GM23338 (cell line): ENCODE data around the gene DYNC2H1. TPM values are rescaled to one million over a fixed set of nuclear protein-coding genes. Genes with fewer than 3 reads are reported as not detected.

ENCODE experiments used
- ATAC-seq: fragments of 200-7000 bp; cut with Tn5 transposase; 3 replicates; pipeline ENCODE4 v1.9.1; 2020
- DNase-seq: peaks from one replicate; pipeline ENCODE4 v3.0.0-alpha.2; 2015; ENCODE audit warnings: low spot score
- H2AFZ ChIP-seq: fragments of 200-600 bp; sonication (generic); 2 replicates; pipeline ENCODE4 v1.8.0; 2016; ENCODE audit warnings: antibody characterized with exemption, mild to moderate bottlenecking, moderate library complexity
- H3F3A ChIP-seq: fragments of 200-600 bp; sonication (generic); replicated peaks from 2 replicates; pipeline ENCODE4 v1.8.0; 2017; ENCODE audit warnings: antibody characterized with exemption, mixed run types, low read depth
- H3K27ac ChIP-seq: fragments of 200-600 bp; sonication (generic); 2 replicates; pipeline ENCODE4 v1.6.1; 2016; ENCODE audit warnings: low read depth
- H3K27me3 ChIP-seq: fragments of 200-600 bp; sonication (generic); 2 replicates; pipeline ENCODE4 v1.8.0; 2016; ENCODE audit warnings: mild to moderate bottlenecking, mixed run types, moderate library complexity; ENCODE audit not compliant: insufficient read depth
- H3K36me3 ChIP-seq: fragments of 200-600 bp; sonication (generic); 2 replicates; pipeline ENCODE4 v1.8.0; 2016; ENCODE audit warnings: mild to moderate bottlenecking; ENCODE audit not compliant: insufficient read depth
- H3K4me1 ChIP-seq: fragments of 200-600 bp; sonication (generic); 2 replicates; pipeline ENCODE4 v1.8.0; 2016; ENCODE audit warnings: mild to moderate bottlenecking, moderate library complexity; ENCODE audit not compliant: insufficient read depth
- H3K4me2 ChIP-seq: fragments of 200-600 bp; sonication (generic); 2 replicates; pipeline ENCODE4 v1.7.1; 2017; ENCODE audit warnings: mixed run types
- H3K4me3 ChIP-seq: fragments of 200-600 bp; sonication (generic); 2 replicates; pipeline ENCODE4 v1.6.1; 2016; ENCODE audit warnings: mixed run types
- H3K79me2 ChIP-seq: fragments of 200-600 bp; sonication (generic); replicated peaks from 2 replicates; pipeline ENCODE4 v1.8.0; 2017; ENCODE audit warnings: mild to moderate bottlenecking; ENCODE audit not compliant: insufficient read depth
- H3K9me2 ChIP-seq: fragments of 200-600 bp; sonication (generic); 2 replicates; pipeline ENCODE4 v1.8.0; 2017; ENCODE audit not compliant: insufficient read depth
- H4K20me1 ChIP-seq: fragments of 200-600 bp; sonication (generic); replicated peaks from 2 replicates; pipeline ENCODE4 v1.8.0; 2017; ENCODE audit warnings: mild to moderate bottlenecking; ENCODE audit not compliant: insufficient read depth
- H3K27ac Mint-ChIP-seq: 2 replicates; pipeline ENCODE4 v1.8.0; 2020; ENCODE audit warnings: inconsistent platforms, mild to moderate bottlenecking, moderate library complexity, mixed read lengths
- H3K27me3 Mint-ChIP-seq: 3 replicates; pipeline ENCODE4 v1.8.0; 2022; ENCODE audit warnings: low read depth, mild to moderate bottlenecking, moderate library complexity, mixed read lengths, inconsistent platforms; ENCODE audit not compliant: insufficient read depth, poor library complexity
- H3K36me3 Mint-ChIP-seq: 3 replicates; pipeline ENCODE4 v1.8.0; 2021; ENCODE audit warnings: low read depth, mild to moderate bottlenecking, inconsistent platforms, moderate library complexity, mixed read lengths
- H3K4me1 Mint-ChIP-seq: 3 replicates; pipeline ENCODE4 v1.8.0; 2020; ENCODE audit warnings: mild to moderate bottlenecking, inconsistent platforms, mixed read lengths
- H3K4me3 Mint-ChIP-seq: 3 replicates; pipeline ENCODE4 v1.8.0; 2021; ENCODE audit warnings: moderate library complexity, mild to moderate bottlenecking, inconsistent platforms, mixed read lengths
- H3K9me3 Mint-ChIP-seq: 3 replicates; pipeline ENCODE4 v1.8.0; 2020; ENCODE audit warnings: moderate library complexity, mild to moderate bottlenecking, inconsistent platforms, mixed read lengths
- CREB1 ChIP-seq: fragments of 250-450 bp; sonication (Bioruptor Pico); IDR thresholded peaks from 2 replicates; pipeline ENCODE4 v1.5.0; 2020; ENCODE audit warnings: low read depth, mild to moderate bottlenecking, moderate library complexity
- CTCF ChIP-seq, 2 experiments: fragments of 200-600 bp in 1 of 2; sonication (generic) in 1 of 2; conservative IDR thresholded peaks; 2 replicates each; pipeline versions ENCODE4 v1.5.1 to v1.6.1; 2016 to 2017; ENCODE audit warnings: antibody characterized with exemption in 2 of 2, low read depth in 2 of 2, mild to moderate bottlenecking in 2 of 2, moderate library complexity in 1 of 2
- ETS1 ChIP-seq: IDR thresholded peaks from 2 replicates; pipeline ENCODE4 v1.6.1; 2016; ENCODE audit warnings: antibody characterized with exemption
- EZH2 ChIP-seq: fragments of 200-600 bp; sonication (generic); IDR thresholded peaks from one replicate; pipeline ENCODE4 v1.8.0; 2017; ENCODE audit warnings: antibody characterized with exemption, mild to moderate bottlenecking, low read depth; ENCODE audit not compliant: unreplicated experiment
- EZH2phosphoT487 ChIP-seq: fragments of 200-600 bp; sonication (generic); IDR thresholded peaks from one replicate; pipeline ENCODE4 v1.8.1; 2018; ENCODE audit warnings: antibody characterized with exemption; ENCODE audit not compliant: unreplicated experiment
- JUNB ChIP-seq: IDR thresholded peaks from one replicate; pipeline ENCODE4 v1.6.1; 2016; ENCODE audit warnings: antibody characterized with exemption; ENCODE audit not compliant: unreplicated experiment
- NANOG ChIP-seq: IDR thresholded peaks from 2 replicates; pipeline ENCODE4 v1.6.1; 2016; ENCODE audit warnings: antibody characterized with exemption, borderline replicate concordance
- POLR2AphosphoS5 ChIP-seq: IDR thresholded peaks from 2 replicates; pipeline ENCODE4 v1.6.1; 2016; ENCODE audit warnings: antibody characterized with exemption, low read depth
- REST ChIP-seq: IDR thresholded peaks from one replicate; pipeline ENCODE4 v1.6.1; 2018; ENCODE audit warnings: antibody characterized with exemption; ENCODE audit not compliant: unreplicated experiment
- STAT1 ChIP-seq: IDR thresholded peaks from one replicate; pipeline ENCODE4 v1.6.1; 2016; ENCODE audit warnings: antibody characterized with exemption; ENCODE audit not compliant: unreplicated experiment
- ZNF114 ChIP-seq: fragments of 250-450 bp; sonication (Bioruptor Pico); IDR thresholded peaks from 2 replicates; pipeline ENCODE4 v1.5.0; 2020; ENCODE audit warnings: mild to moderate bottlenecking, moderate library complexity
- ZNF331 ChIP-seq: fragments of 250-450 bp; sonication (Bioruptor Pico); IDR thresholded peaks from 2 replicates; pipeline ENCODE4 v1.5.0; 2020; ENCODE audit warnings: low read depth, mild to moderate bottlenecking, moderate library complexity
- ZNF462 ChIP-seq: fragments of 250-450 bp; sonication (Bioruptor Pico); IDR thresholded peaks from 2 replicates; pipeline ENCODE4 v1.5.0; 2020; ENCODE audit warnings: mild to moderate bottlenecking, moderate library complexity
- polyA plus RNA-seq: library from polyadenylated mRNA; unstranded; fragments of >200 nt; fragmentation: Nextera tagmentation; extraction: Ambion mirVana; gene quantifications from 2 replicates; pipeline ENCODE4 v1.2.1, GENCODE V29; 2016
- total RNA-seq: library from RNA; depleted of rRNA; stranded (reverse); fragments of >200 nt; shearing (Covaris generic); gene quantifications from 2 replicates; pipeline ENCODE4 v1.2.3, GENCODE V29; 2014

DYNC2H1 gene
- total and polyA plus RNA-seq, 2 experiments from 2014 or later, result 19.3 to 22.5 TPM

- DNase-seq (no peak), ATAC-seq (no peak)
- H3K4me3 ChIP-seq, result no peak overlapping the region
- H3K36me3 Mint-ChIP-seq, result no peaks in the 10 kb centered on the region
- H3K4me2 ChIP-seq, result no peak overlapping the region
- no peaks in the 10 kb centered on the region for H3K79me2 ChIP-seq
- H3K4me3 Mint-ChIP-seq, result no peak overlapping the region
- peaks cover 10% of the 10 kb centered on the region for H3K4me1 Mint-ChIP-seq
- no peak overlapping the region for H3K27ac ChIP-seq
- TF ChIP-seq POLR2AphosphoS5 (no peak), ETS1 (no peak), EZH2 (no peak), NANOG (no peak), STAT1 (no peak), CTCF (conservative IDR thresholded peaks at IDR 0.05; ENCODE audit: low read depth in 2 of 2) (no peak), EZH2phosphoT487 (no peak), ZNF331 (CRISPR knock-in tag) (no peak), CREB1 (no peak), ZNF114 (CRISPR knock-in tag) (no peak), JUNB (no peak), REST (no peak), ZNF462 (CRISPR knock-in tag) (no peak)
- no peaks in the 10 kb centered on the region for H3K9me3 Mint-ChIP-seq
- no peak overlapping the region for H3K27ac Mint-ChIP-seq
- 0 out of 2 replicates have a peak, but pooled peaks cover 4% of the 10 kb centered on the region for H3K4me1 ChIP-seq
- H3K27me3 Mint-ChIP-seq, result no peaks in the 10 kb centered on the region
- no peaks in the 10 kb centered on the region for H3K27me3 ChIP-seq
- no peaks in the 10 kb centered on the region for H3K36me3 ChIP-seq
- H3F3A ChIP-seq, result no peaks in the 10 kb centered on the region
- no peak overlapping the region for H2AFZ ChIP-seq
- H3K9me2 ChIP-seq, result peaks cover 4% of the 10 kb centered on the region; the same call in 1 of the 2 replicates
- H4K20me1 ChIP-seq, result no peaks in the 10 kb centered on the region
Observed at GRCh38 chr11:103480421-103480820, 371.2 kb downstream of the DYNC2H1 start.
